Activated CD4-positive, alpha-beta T cell treated with anti-CD3 and anti-CD28 coated beads, Interleukin-2, amount 10 ng/mL, durations not matched to agents 7 days and 5 days (primary cell): ENCODE results near the gene ATRNL1. TPM values are rescaled to one million over a fixed set of nuclear protein-coding genes. Genes with fewer than 3 reads are reported as not detected.
A peak's percentile ranks its signal among the peaks of the same experiment; 100 is the strongest.

Experiments used
- CTCF ChIA-PET: fragments of 350-600 bp; sonication (Branson Sonifier 250); formaldehyde crosslinking; loops from one replicate; lab custom pipeline; 2021; ENCODE audit warnings: antibody characterized with exemption; lab: Charles Lee
- POLR2A ChIA-PET: fragments of 350-600 bp; sonication (Branson Sonifier 250); formaldehyde crosslinking; loops from one replicate; lab custom pipeline; 2021; ENCODE audit warnings: antibody characterized with exemption; lab: Charles Lee
- DNase-seq: peaks from one replicate; pipeline ENCODE4 v3.0.0-alpha.2; 2020
- H3K27ac Mint-ChIP-seq: one replicate; pipeline ENCODE4 v1.8.0; 2021; ENCODE audit warnings: mild to moderate bottlenecking, moderate library complexity, mixed read lengths
- H3K27me3 Mint-ChIP-seq: one replicate; pipeline ENCODE4 v1.8.0; 2021; ENCODE audit warnings: mixed read lengths
- H3K36me3 Mint-ChIP-seq: one replicate; pipeline ENCODE4 v1.8.0; 2021; ENCODE audit warnings: low read depth, mixed read lengths
- H3K4me1 Mint-ChIP-seq: one replicate; pipeline ENCODE4 v1.8.0; 2021; ENCODE audit warnings: mixed read lengths
- H3K4me3 Mint-ChIP-seq: one replicate; pipeline ENCODE4 v1.8.0; 2021; ENCODE audit warnings: mild to moderate bottlenecking, moderate library complexity, mixed read lengths
- H3K9me3 Mint-ChIP-seq: one replicate; pipeline ENCODE4 v1.8.0; 2021; ENCODE audit warnings: mixed read lengths
- total RNA-seq, 2 experiments: library from RNA; stranded (reverse); gene quantifications; one replicate each; pipeline ENCODE4 v1.2.3, GENCODE V29; 2021

ATRNL1 gene
- total RNA-seq: under 1 TPM; 0.12 to 0.22 TPM

GRCh38 chr10:115093286-115093775 lies at the start of gene ATRNL1:
Gene ATRNL1 (plus strand): TSS chr10:115093365. CDS start chr10:115093751, 386 bp downstream.
- POLR2A ChIA-PET: no interaction called here
- H3K27ac Mint-ChIP-seq: no peak within 1 kb of the TSS
- DNase-seq: no peak

GRCh38 chr10:115043719-115044118 lies 49.4 kb upstream of the ATRNL1 start:
- no peak for DNase-seq
- H3K36me3 Mint-ChIP-seq: no peaks in the 10 kb centered on the region
- peaks cover 7% of the 10 kb centered on the region for H3K27me3 Mint-ChIP-seq
- no peak overlapping the region for H3K27ac Mint-ChIP-seq
- H3K4me1 Mint-ChIP-seq: no peaks in the 10 kb centered on the region
- H3K4me3 Mint-ChIP-seq: no peak overlapping the region
- H3K9me3 Mint-ChIP-seq: no peaks in the 10 kb centered on the region
- CTCF ChIA-PET: interaction anchor here (0.6 kb wide), 1 partner anchor 1257 kb away, joined by 4 read pairs; no protein-coding TSS in a partner anchor
- POLR2A ChIA-PET: no interaction called here

More at GRCh38 chr10:115093286-115093775, at the start of gene ATRNL1:
- Mint-ChIP-seq H3K36me3 (no peaks in the 10 kb centered on the region), H3K27me3 (peaks cover 61% of the 10 kb centered on the region), H3K4me1 (peaks cover 10% of the 10 kb centered on the region), H3K4me3 (peak within 1 kb of the TSS; percentile 70), H3K9me3 (no peaks in the 10 kb centered on the region)
- CTCF ChIA-PET: no interaction called here

GRCh38 chr10:115044891-115045290 lies 48.3 kb upstream of the ATRNL1 start:
- ChIA-PET POLR2A (no interaction called here), CTCF (no interaction called here)
- Mint-ChIP-seq H3K4me3 (no peak overlapping the region), H3K9me3 (no peaks in the 10 kb centered on the region), H3K4me1 (no peaks in the 10 kb centered on the region), H3K27ac (no peak overlapping the region), H3K27me3 (peaks cover 7% of the 10 kb centered on the region), H3K36me3 (no peaks in the 10 kb centered on the region)
- no peak for DNase-seq

- Mint-ChIP-seq H3K27me3 (peaks cover 7% of the 10 kb centered on the region), H3K4me1 (no peaks in the 10 kb centered on the region), H3K27ac (no peak overlapping the region), H3K36me3 (no peaks in the 10 kb centered on the region), H3K9me3 (no peaks in the 10 kb centered on the region), H3K4me3 (no peak overlapping the region)
- ChIA-PET POLR2A (no interaction called here), CTCF (no interaction called here)
- no peak for DNase-seq
Measured at GRCh38 chr10:115045499-115045898, 47.7 kb upstream of the ATRNL1 start.

- Mint-ChIP-seq H3K4me3 (no peak overlapping the region), H3K4me1 (no peaks in the 10 kb centered on the region), H3K27ac (no peak overlapping the region), H3K9me3 (no peaks in the 10 kb centered on the region), H3K27me3 (peaks cover 7% of the 10 kb centered on the region), H3K36me3 (no peaks in the 10 kb centered on the region)
- no peak for DNase-seq
- ChIA-PET POLR2A (no interaction called here), CTCF (no interaction called here)
Measured at GRCh38 chr10:115046686-115047236, 46.4 kb upstream of the ATRNL1 start.

- no peak for DNase-seq
- Mint-ChIP-seq H3K27me3 (peaks cover 9% of the 10 kb centered on the region), H3K4me3 (no peak overlapping the region), H3K27ac (no peak overlapping the region), H3K4me1 (no peaks in the 10 kb centered on the region), H3K36me3 (no peaks in the 10 kb centered on the region), H3K9me3 (no peaks in the 10 kb centered on the region)
- ChIA-PET POLR2A (no interaction called here), CTCF (interaction anchor here (0.6 kb wide), 1 partner anchor 1908 kb away, joined by 3 read pairs; no protein-coding TSS in a partner anchor)
Measured at GRCh38 chr10:115047705-115048104, 45.5 kb upstream of the ATRNL1 start.

GRCh38 chr10:115049318-115049717 lies 43.8 kb upstream of the ATRNL1 start:
- Mint-ChIP-seq H3K36me3 (no peaks in the 10 kb centered on the region), H3K27me3 (peaks cover 6% of the 10 kb centered on the region), H3K4me3 (no peak overlapping the region), H3K4me1 (no peaks in the 10 kb centered on the region), H3K27ac (no peak overlapping the region), H3K9me3 (no peaks in the 10 kb centered on the region)
- CTCF ChIA-PET: no interaction called here
- POLR2A ChIA-PET: no interaction called here
- DNase-seq: no peak

- Mint-ChIP-seq H3K27ac (no peak overlapping the region), H3K4me3 (no peak overlapping the region), H3K9me3 (no peaks in the 10 kb centered on the region), H3K27me3 (peaks cover 7% of the 10 kb centered on the region), H3K36me3 (no peaks in the 10 kb centered on the region), H3K4me1 (no peaks in the 10 kb centered on the region)
- DNase-seq: no peak
- CTCF ChIA-PET: no interaction called here
- POLR2A ChIA-PET: no interaction called here
Measured at GRCh38 chr10:115049960-115050359, 43.2 kb upstream of the ATRNL1 start.

- no peak for DNase-seq
- Mint-ChIP-seq H3K36me3 (no peaks in the 10 kb centered on the region), H3K27me3 (peaks cover 10% of the 10 kb centered on the region), H3K4me1 (no peaks in the 10 kb centered on the region), H3K9me3 (no peaks in the 10 kb centered on the region), H3K27ac (no peak overlapping the region), H3K4me3 (no peak overlapping the region)
- ChIA-PET POLR2A (no interaction called here), CTCF (no interaction called here)
Measured at GRCh38 chr10:115050375-115051010, 42.7 kb upstream of the ATRNL1 start.

- Mint-ChIP-seq H3K27ac (no peak overlapping the region), H3K9me3 (no peaks in the 10 kb centered on the region)
Measured at GRCh38 chr10:115051216-115051615, 41.9 kb upstream of the ATRNL1 start.

GRCh38 chr10:115052226-115052625 lies 40.9 kb upstream of the ATRNL1 start:
- H3K27me3 Mint-ChIP-seq: peaks cover 10% of the 10 kb centered on the region
- ChIA-PET CTCF (no interaction called here), POLR2A (no interaction called here)

More at GRCh38 chr10:115051216-115051615, 41.9 kb upstream of the ATRNL1 start:
- DNase-seq: no peak
- H3K36me3 Mint-ChIP-seq: no peaks in the 10 kb centered on the region
- H3K27me3 Mint-ChIP-seq: peaks cover 10% of the 10 kb centered on the region
- ChIA-PET POLR2A (no interaction called here), CTCF (no interaction called here)
- no peaks in the 10 kb centered on the region for H3K4me1 Mint-ChIP-seq
- no peak overlapping the region for H3K4me3 Mint-ChIP-seq

GRCh38 chr10:115052728-115053127 lies 40.4 kb upstream of the ATRNL1 start:
- H3K27me3 Mint-ChIP-seq: peaks cover 7% of the 10 kb centered on the region
- POLR2A ChIA-PET: no interaction called here
- no peaks in the 10 kb centered on the region for H3K4me1 Mint-ChIP-seq
- no peak overlapping the region for H3K27ac Mint-ChIP-seq
- H3K36me3 Mint-ChIP-seq: no peaks in the 10 kb centered on the region
- CTCF ChIA-PET: no interaction called here
- DNase-seq: no peak
- no peaks in the 10 kb centered on the region for H3K9me3 Mint-ChIP-seq
- H3K4me3 Mint-ChIP-seq: no peak overlapping the region

More at GRCh38 chr10:115052226-115052625, 40.9 kb upstream of the ATRNL1 start:
- Mint-ChIP-seq H3K27ac (no peak overlapping the region), H3K4me1 (no peaks in the 10 kb centered on the region), H3K9me3 (no peaks in the 10 kb centered on the region), H3K36me3 (no peaks in the 10 kb centered on the region), H3K4me3 (no peak overlapping the region)
- DNase-seq: no peak

- Mint-ChIP-seq H3K27me3 (peaks cover 10% of the 10 kb centered on the region), H3K27ac (no peak overlapping the region), H3K4me1 (no peaks in the 10 kb centered on the region), H3K36me3 (no peaks in the 10 kb centered on the region), H3K9me3 (no peaks in the 10 kb centered on the region), H3K4me3 (no peak overlapping the region)
- POLR2A ChIA-PET: no interaction called here
- CTCF ChIA-PET: interaction anchor here (0.6 to 1.4 kb wide), 2 partner anchors 13 to 105 kb away, joined by 3 to 4 read pairs; no protein-coding TSS in a partner anchor
- no peak for DNase-seq
Measured at GRCh38 chr10:115056186-115056585, 37.0 kb upstream of the ATRNL1 start.
